HEK293 (cell line): Measurements from ENCODE around the gene STK39.

Experiments used
- CTCF ChIA-PET: fragments of 350-600 bp; formaldehyde crosslinking; extraction: SDS; loops from one replicate; lab custom pipeline; 2021; ENCODE audit warnings: antibody characterized with exemption; lab: Yijun Ruan, JAX
- POLR2A ChIA-PET: fragments of 300-600 bp; formaldehyde crosslinking; extraction: SDS; loops from one replicate; lab custom pipeline; 2020; ENCODE audit warnings: antibody characterized with exemption, inconsistent platforms; lab: Yijun Ruan, JAX
- H3K27ac ChIP-seq: fragments of 200-500 bp; sonication (Bioruptor generic); 2 replicates; pipeline ENCODE4 v1.5.1; 2014; ENCODE audit warnings: low read depth, low read length, control low read depth, inconsistent platforms; ENCODE audit errors: extremely low read depth
- H3K36me3 ChIP-seq, 2 experiments: fragments of 200-500 bp in 1 of 2; sonication (Bioruptor generic) in 1 of 2; 1 replicate in 1 of 2; 2 replicates in 1 of 2; pipeline ENCODE4 v1.5.1; 2014 to 2017; ENCODE audit warnings: inconsistent platforms in 2 of 2, low read length in 2 of 2; ENCODE audit not compliant: control insufficient read depth in 2 of 2, insufficient read depth in 1 of 2
- H3K4me1 ChIP-seq: fragments of 200-500 bp; sonication (Bioruptor generic); 2 replicates; pipeline ENCODE4 v1.5.1; 2014; ENCODE audit warnings: mild to moderate bottlenecking, low read length, inconsistent platforms; ENCODE audit not compliant: control insufficient read depth, insufficient read depth
- H3K4me3 ChIP-seq: 2 replicates; pipeline ENCODE4 v1.5.1; 2011; ENCODE audit warnings: low read depth, mild to moderate bottlenecking, control low read depth, low read length, moderate library complexity
- H3K9me3 ChIP-seq: fragments of 200-500 bp; sonication (Bioruptor generic); 2 replicates; pipeline ENCODE4 v1.5.1; 2014; ENCODE audit warnings: low read depth, low read length, inconsistent platforms; ENCODE audit not compliant: control insufficient read depth, insufficient read depth
- ATF2 ChIP-seq: fragments of 450-650 bp; formaldehyde crosslinking; IDR thresholded peaks from 2 replicates; pipeline ENCODE4 v1.5.1; 2016; ENCODE audit warnings: missing biosample characterization, missing genetic modification characterization, low read depth
- HOXA7 ChIP-seq: sonication (generic); formaldehyde crosslinking; IDR thresholded peaks from 2 replicates; pipeline ENCODE4 v1.8.1; 2022; ENCODE audit warnings: missing genetic modification reagents, borderline replicate concordance
- OSR2 ChIP-seq: fragments of 450-650 bp; formaldehyde crosslinking; IDR thresholded peaks from 2 replicates; pipeline ENCODE4 v1.5.1; 2016; ENCODE audit warnings: missing biosample characterization, missing genetic modification characterization
- SCRT2 ChIP-seq: fragments of 450-650 bp; formaldehyde crosslinking; IDR thresholded peaks from 2 replicates; pipeline ENCODE4 v1.5.1; 2016; ENCODE audit warnings: missing biosample characterization, missing genetic modification characterization
- SP7 ChIP-seq: fragments of 450-650 bp; formaldehyde crosslinking; IDR thresholded peaks from 2 replicates; pipeline ENCODE4 v1.5.1; 2016; ENCODE audit warnings: missing biosample characterization, missing genetic modification characterization
- ZBTB20 ChIP-seq: fragments of 450-650 bp; formaldehyde crosslinking; IDR thresholded peaks from 2 replicates; pipeline ENCODE4 v1.5.1; 2016; ENCODE audit warnings: missing biosample characterization, missing genetic modification characterization
- ZBTB8A ChIP-seq: fragments of 450-650 bp; formaldehyde crosslinking; IDR thresholded peaks from 2 replicates; pipeline ENCODE4 v1.5.1; 2016; ENCODE audit warnings: missing biosample characterization, missing genetic modification characterization
- ZFHX2 ChIP-seq: fragments of 450-650 bp; formaldehyde crosslinking; conservative IDR thresholded peaks from 2 replicates; pipeline ENCODE4 v1.5.1; 2016; ENCODE audit warnings: missing biosample characterization, missing genetic modification characterization
- ZNF10 ChIP-seq: fragments of 450-650 bp; formaldehyde crosslinking; IDR thresholded peaks from 2 replicates; pipeline ENCODE4 v1.5.1; 2017; ENCODE audit warnings: missing biosample characterization, missing genetic modification characterization
- ZNF146 ChIP-seq: fragments of 450-650 bp; formaldehyde crosslinking; IDR thresholded peaks from 2 replicates; pipeline ENCODE4 v1.5.1; 2016; ENCODE audit warnings: missing biosample characterization, missing genetic modification characterization
- ZNF155 ChIP-seq: fragments of 450-650 bp; formaldehyde crosslinking; IDR thresholded peaks from 2 replicates; pipeline ENCODE4 v1.5.1; 2016; ENCODE audit warnings: missing biosample characterization, missing genetic modification characterization
- ZNF248 ChIP-seq: fragments of 450-650 bp; formaldehyde crosslinking; IDR thresholded peaks from 2 replicates; pipeline ENCODE4 v1.5.1; 2017; ENCODE audit warnings: missing biosample characterization, missing genetic modification characterization
- ZNF274 ChIP-seq, 2 experiments: fragments of 200-500 bp in 1 of 2; fragments of 450-650 bp in 1 of 2; sonication (Bioruptor generic) in 1 of 2; formaldehyde crosslinking in 1 of 2; IDR thresholded peaks; 2 replicates each; pipeline versions ENCODE4 v1.5.1 to v1.6.1; 2014 to 2016; ENCODE audit warnings: borderline replicate concordance in 1 of 2, inconsistent platforms in 1 of 2, low read length in 1 of 2, missing biosample characterization in 1 of 2, missing genetic modification characterization in 1 of 2
- ZNF292 ChIP-seq: fragments of 450-650 bp; formaldehyde crosslinking; IDR thresholded peaks from 2 replicates; pipeline ENCODE4 v1.5.1; 2016; ENCODE audit warnings: low read depth, missing biosample characterization, missing genetic modification characterization, borderline replicate concordance
- ZNF350 ChIP-seq: fragments of 450-650 bp; formaldehyde crosslinking; IDR thresholded peaks from 2 replicates; pipeline ENCODE4 v1.5.0; 2017; ENCODE audit warnings: missing biosample characterization, mild to moderate bottlenecking, missing genetic modification characterization
- ZNF449 ChIP-seq: fragments of 450-650 bp; formaldehyde crosslinking; IDR thresholded peaks from 2 replicates; pipeline ENCODE4 v1.5.1; 2017; ENCODE audit warnings: missing biosample characterization, mild to moderate bottlenecking, missing genetic modification characterization, moderate library complexity
- ZNF488 ChIP-seq: fragments of 450-650 bp; formaldehyde crosslinking; IDR thresholded peaks from 2 replicates; pipeline ENCODE4 v1.5.1; 2016; ENCODE audit warnings: missing biosample characterization, missing genetic modification characterization
- ZNF548 ChIP-seq: fragments of 450-650 bp; formaldehyde crosslinking; IDR thresholded peaks from 2 replicates; pipeline ENCODE4 v1.5.1; 2016; ENCODE audit warnings: missing biosample characterization, missing genetic modification characterization
- ZNF571 ChIP-seq: fragments of 450-650 bp; formaldehyde crosslinking; IDR thresholded peaks from 2 replicates; pipeline ENCODE4 v1.5.0; 2017; ENCODE audit warnings: missing biosample characterization, missing genetic modification characterization
- ZNF670 ChIP-seq: fragments of 450-650 bp; formaldehyde crosslinking; IDR thresholded peaks from 2 replicates; pipeline ENCODE4 v1.5.1; 2016; ENCODE audit warnings: missing biosample characterization, missing genetic modification characterization, low read depth
- ZNF707 ChIP-seq: fragments of 450-650 bp; formaldehyde crosslinking; IDR thresholded peaks from 2 replicates; pipeline ENCODE4 v1.5.1; 2016; ENCODE audit warnings: missing biosample characterization, missing genetic modification characterization
- ZNF747 ChIP-seq: fragments of 450-650 bp; formaldehyde crosslinking; IDR thresholded peaks from 2 replicates; pipeline ENCODE4 v1.5.1; 2016; ENCODE audit warnings: missing biosample characterization, missing genetic modification characterization
- ZNF768 ChIP-seq: fragments of 450-650 bp; formaldehyde crosslinking; IDR thresholded peaks from 2 replicates; pipeline ENCODE4 v1.5.1; 2018; ENCODE audit warnings: missing biosample characterization, mild to moderate bottlenecking, missing genetic modification characterization
- ZSCAN16 ChIP-seq: fragments of 450-650 bp; formaldehyde crosslinking; IDR thresholded peaks from 2 replicates; pipeline ENCODE4 v1.5.1; 2016; ENCODE audit warnings: missing biosample characterization, missing genetic modification characterization

The STK39 gene

GRCh38 chr2:168178520-168179324 is 68.7 kb downstream of the STK39 start:
- CTCF ChIA-PET: no interaction called here
- Histone ChIP-seq H3K4me1 (no peaks in the 10 kb centered on the region; the same call in 1 of the 2 replicates), H3K4me3 (no peak overlapping the region), H3K9me3 (no peaks in the 10 kb centered on the region), H3K27ac (no peak overlapping the region), H3K36me3 (peaks cover 0 to 9% of the 10 kb centered on the region in 2 experiments; a peak in 1 of 3 replicates)
- TF ChIP-seq SP7 (tag by site-specific recombination): peak; percentile 62
- TF ChIP-seq ZSCAN16 (tag by site-specific recombination): no peak
- POLR2A ChIA-PET: no interaction called here

GRCh38 chr2:168176402-168176801 is 71.0 kb downstream of the STK39 start:
- no peak overlapping the region for H3K4me3 ChIP-seq
- no peak overlapping the region for H3K27ac ChIP-seq
- POLR2A ChIA-PET: no interaction called here

GRCh38 chr2:168175469-168175868 is 71.9 kb downstream of the STK39 start:
- H3K4me3 ChIP-seq: no peak overlapping the region
- no peaks in the 10 kb centered on the region for H3K4me1 ChIP-seq
- peaks cover 0 to 6% of the 10 kb centered on the region in 2 experiments; a peak in 1 of 3 replicates for H3K36me3 ChIP-seq
- H3K27ac ChIP-seq: no peak overlapping the region
- no peak for TF ChIP-seq ZNF747 (tag by site-specific recombination)
- no peak for TF ChIP-seq ZNF707 (tag by site-specific recombination)
- no peak for TF ChIP-seq SCRT2 (tag by site-specific recombination)
- CTCF ChIA-PET: no interaction called here
- no peaks in the 10 kb centered on the region for H3K9me3 ChIP-seq
- POLR2A ChIA-PET: no interaction called here

More at GRCh38 chr2:168176402-168176801, 71.0 kb downstream of the STK39 start:
- TF ChIP-seq SP7 (tag by site-specific recombination) (no peak), ZNF248 (tag by site-specific recombination) (no peak), ZBTB20 (tag by site-specific recombination) (no peak), ZFHX2 (tag by site-specific recombination) (no peak), HOXA7 (CRISPR knock-in tag) (no peak), ZNF292 (tag by site-specific recombination) (no peak), ZBTB8A (tag by site-specific recombination) (no peak), ZNF146 (tag by site-specific recombination) (no peak), ZNF449 (tag by site-specific recombination) (no peak), ZNF488 (tag by site-specific recombination) (no peak), OSR2 (no peak), ZNF274 (IDR thresholded peaks at IDR 0.05; ENCODE audit: low read length) (no peak), ZNF274 (tag by site-specific recombination; IDR thresholded peaks at IDR 0.05; ENCODE audit: borderline replicate concordance) (no peak), ZNF350 (no peak), ATF2 (no peak), ZNF548 (tag by site-specific recombination) (no peak), ZNF571 (tag by site-specific recombination) (no peak), ZNF10 (tag by site-specific recombination) (no peak), ZNF670 (tag by site-specific recombination) (no peak), ZNF155 (tag by site-specific recombination) (no peak), ZNF768 (tag by site-specific recombination) (no peak)
- peaks cover 0 to 6% of the 10 kb centered on the region in 2 experiments; a peak in 1 of 3 replicates for H3K36me3 ChIP-seq
- CTCF ChIA-PET: interaction anchor here (0.6 to 0.9 kb wide), 2 partner anchors 8 to 25 kb away, joined by 3 read pairs; no protein-coding TSS in a partner anchor
- no peaks in the 10 kb centered on the region for H3K4me1 ChIP-seq
- no peaks in the 10 kb centered on the region for H3K9me3 ChIP-seq
